Measurements from ENCODE around the gene SCIN. TPM values are rescaled to one million over a fixed set of nuclear protein-coding genes. Genes with fewer than 3 reads are reported as not detected.
"Not testable (repeated sequence)": the region's sequence is repeated elsewhere in the genome, so short reads cannot be mapped to it uniquely, and the experiment has no call there.

Gene SCIN
- total RNA-seq, 2 donors from 2014 or later = 0.67 to 0.93 TPM

DNA sequence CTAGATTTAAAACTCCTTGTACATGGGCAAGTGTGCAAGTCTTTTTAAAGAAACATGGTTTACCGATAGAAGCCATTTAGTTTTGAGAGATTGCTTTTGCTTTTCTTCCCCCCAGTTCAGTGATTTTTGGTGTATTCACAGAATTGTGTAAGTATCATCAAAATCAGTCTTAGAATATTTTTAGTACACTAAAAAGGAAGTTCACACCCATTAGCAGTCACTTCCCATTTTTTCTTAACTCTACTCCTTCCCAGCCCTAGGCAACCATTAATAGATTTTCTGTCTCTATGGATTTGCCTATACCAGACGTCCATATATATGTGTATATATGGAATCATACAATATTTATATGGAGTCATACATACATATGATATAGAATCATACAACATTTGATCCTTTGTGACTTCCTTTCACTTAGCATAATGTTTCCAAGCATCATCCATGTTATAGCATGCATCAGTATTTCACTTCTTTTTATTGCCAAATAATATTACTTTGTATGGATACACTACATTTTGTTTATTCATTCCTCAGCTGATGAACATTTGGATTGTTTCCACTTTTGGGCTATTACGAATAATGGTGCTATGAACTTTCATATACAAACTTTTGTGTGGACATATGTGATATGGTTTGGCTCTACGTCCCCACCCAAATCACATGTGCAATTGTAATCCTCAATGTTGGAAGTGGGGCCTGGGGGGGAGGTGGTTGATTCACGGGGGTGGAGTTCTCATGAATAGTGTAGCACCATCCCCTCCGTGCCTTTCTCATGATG lies 100.4 kb downstream of the SCIN start:
- Histone ChIP-seq H3K4me1 (no peaks in the 10 kb centered on the region), H3K36me3 (no peaks in the 10 kb centered on the region), H3K9me3 (no peaks in the 10 kb centered on the region), H3K4me3 (no peak overlapping the region), H3K27me3 (no peaks in the 10 kb centered on the region), H3K27ac (no peak overlapping the region)
- TF ChIP-seq, protein P1, sequence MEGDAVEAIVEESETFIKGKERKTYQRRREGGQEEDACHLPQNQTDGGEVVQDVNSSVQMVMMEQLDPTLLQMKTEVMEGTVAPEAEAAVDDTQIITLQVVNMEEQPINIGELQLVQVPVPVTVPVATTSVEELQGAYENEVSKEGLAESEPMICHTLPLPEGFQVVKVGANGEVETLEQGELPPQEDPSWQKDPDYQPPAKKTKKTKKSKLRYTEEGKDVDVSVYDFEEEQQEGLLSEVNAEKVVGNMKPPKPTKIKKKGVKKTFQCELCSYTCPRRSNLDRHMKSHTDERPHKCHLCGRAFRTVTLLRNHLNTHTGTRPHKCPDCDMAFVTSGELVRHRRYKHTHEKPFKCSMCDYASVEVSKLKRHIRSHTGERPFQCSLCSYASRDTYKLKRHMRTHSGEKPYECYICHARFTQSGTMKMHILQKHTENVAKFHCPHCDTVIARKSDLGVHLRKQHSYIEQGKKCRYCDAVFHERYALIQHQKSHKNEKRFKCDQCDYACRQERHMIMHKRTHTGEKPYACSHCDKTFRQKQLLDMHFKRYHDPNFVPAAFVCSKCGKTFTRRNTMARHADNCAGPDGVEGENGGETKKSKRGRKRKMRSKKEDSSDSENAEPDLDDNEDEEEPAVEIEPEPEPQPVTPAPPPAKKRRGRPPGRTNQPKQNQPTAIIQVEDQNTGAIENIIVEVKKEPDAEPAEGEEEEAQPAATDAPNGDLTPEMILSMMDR (IDR thresholded peaks at IDR 0.05) = no peak
- DNase-seq (ENCODE audit: low spot score) = no peak

DNA sequence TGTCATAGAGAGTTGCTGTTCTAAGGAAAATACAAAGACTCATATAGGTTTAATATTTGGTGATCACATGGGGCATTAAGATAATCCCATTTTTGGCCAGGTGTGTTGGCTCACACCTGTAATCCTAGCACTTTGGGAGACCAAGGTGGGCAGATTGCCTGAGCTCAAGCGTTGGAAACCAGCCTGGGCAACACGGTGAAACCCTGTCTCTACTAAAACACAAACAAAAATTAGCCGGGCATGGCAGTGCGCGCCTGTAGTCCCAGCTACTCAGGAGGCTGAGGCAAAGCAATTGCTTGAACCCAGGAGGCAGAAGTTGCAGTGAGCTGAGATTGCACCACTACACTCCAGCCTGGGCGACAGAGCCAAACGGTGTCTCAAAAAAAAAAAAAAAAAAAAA lies 102.9 kb downstream of the SCIN start:
- not testable (repeated sequence) for H3K9me3 ChIP-seq; DNase-seq (ENCODE audit: low spot score)

DNA sequence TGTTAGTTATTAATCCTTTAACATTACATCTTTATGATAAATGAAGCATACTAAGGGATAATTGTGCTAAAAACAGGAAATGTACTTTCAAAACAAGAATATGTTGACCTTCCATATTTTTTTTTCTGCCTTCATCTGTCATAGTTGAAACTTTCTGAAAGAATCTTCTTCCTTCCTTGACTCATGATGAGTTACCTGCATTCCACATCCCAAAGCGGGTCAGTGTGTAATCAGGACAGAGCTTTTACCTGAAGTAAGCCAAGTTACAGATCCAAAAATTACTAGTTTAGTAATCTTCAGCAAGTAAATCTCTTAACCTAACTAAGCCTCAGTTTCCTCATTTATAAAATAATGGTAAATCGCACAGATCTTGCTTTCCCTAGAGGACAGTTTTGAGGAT lies 103.5 kb downstream of the SCIN start:
- TF ChIP-seq, protein P1 (IDR thresholded peaks at IDR 0.05) = no peak
- Histone ChIP-seq H3K4me1 (no peaks in the 10 kb centered on the region), H3K27me3 (no peaks in the 10 kb centered on the region), H3K36me3 (no peaks in the 10 kb centered on the region), H3K4me3 (no peak overlapping the region), H3K27ac (no peak overlapping the region), H3K9me3 (no peaks in the 10 kb centered on the region)
- DNase-seq (ENCODE audit: low spot score) = no peak

More for the DNA sequence above, 102.9 kb downstream of the SCIN start:
- H3K27me3 ChIP-seq, H3K36me3 ChIP-seq, H3K4me1 ChIP-seq, H3K4me3 ChIP-seq, H3K27ac ChIP-seq: not testable (repeated sequence)

DNA sequence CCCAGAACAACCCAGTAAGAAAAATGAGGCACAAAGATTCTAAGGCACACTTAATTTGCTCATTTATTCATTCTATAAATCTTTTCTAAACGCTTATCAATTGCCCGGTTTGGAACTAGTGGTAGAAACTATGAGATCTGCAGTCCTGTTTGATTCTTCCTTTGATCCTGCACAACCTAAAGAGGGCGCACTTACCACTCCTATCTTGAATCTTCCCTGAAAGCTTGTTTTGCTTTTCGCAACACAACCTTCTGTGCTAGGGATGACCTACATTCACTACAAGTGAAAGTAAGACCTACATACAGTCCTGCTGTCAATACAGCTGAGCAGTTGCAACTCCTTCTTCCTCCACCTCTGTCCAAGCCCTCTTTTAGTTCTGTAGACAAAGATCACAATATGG lies 104.3 kb downstream of the SCIN start:
- no peak overlapping the region for H3K4me3 ChIP-seq
- H3K9me3 ChIP-seq = no peaks in the 10 kb centered on the region
- H3K4me1 ChIP-seq = no peaks in the 10 kb centered on the region
- H3K36me3 ChIP-seq = no peaks in the 10 kb centered on the region
- H3K27ac ChIP-seq = no peak overlapping the region
- H3K27me3 ChIP-seq = no peaks in the 10 kb centered on the region
- TF ChIP-seq, protein P1 (IDR thresholded peaks at IDR 0.05) = peak in 1 of 2 donors; percentile 45
- no peak for DNase-seq (ENCODE audit: low spot score)

DNA sequence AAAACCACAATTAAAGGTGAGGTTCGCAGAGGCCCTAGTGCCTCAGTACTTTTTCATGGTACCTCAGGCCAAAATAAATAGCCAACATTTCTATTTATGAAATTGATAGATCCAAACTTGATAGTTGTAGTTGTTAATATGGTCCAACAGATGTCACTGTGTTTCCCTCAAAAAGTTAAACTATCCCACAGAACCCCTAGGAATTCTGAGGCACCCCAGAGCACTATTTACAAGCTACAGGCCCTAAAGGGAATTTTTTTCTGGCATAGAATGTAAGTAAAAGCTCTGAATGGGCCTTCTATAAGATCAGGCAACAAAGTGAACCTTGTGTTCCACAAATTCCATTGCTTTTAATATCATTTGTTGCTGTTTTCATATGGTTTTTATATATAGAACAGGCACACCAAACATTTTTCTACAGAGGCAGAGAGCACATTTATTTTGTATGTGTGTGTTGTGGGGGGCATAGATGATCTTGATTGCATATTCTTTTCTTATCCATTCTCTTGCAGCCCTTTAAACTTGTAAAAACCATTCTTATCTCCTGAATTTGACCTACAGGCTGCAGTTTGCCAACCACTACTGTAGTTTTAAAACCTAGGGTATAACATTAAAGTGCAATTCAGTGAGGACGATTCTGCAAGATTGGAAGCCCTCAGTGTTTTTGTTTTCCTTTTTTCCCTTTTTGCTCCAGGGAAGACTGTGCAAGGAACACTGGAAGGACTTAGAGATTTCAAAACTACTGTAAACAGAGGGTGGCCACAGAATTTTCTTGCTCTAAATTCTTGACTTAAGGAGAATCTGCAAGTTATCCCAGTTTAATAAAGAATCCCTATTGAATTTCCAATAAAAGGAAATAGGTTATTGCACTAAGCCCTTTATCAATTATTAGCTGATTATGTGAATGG lies 113.4 kb downstream of the SCIN start:
- H3K4me1 ChIP-seq = peaks cover 0 to 5% of the 10 kb centered on the region in 2 donors
- TF ChIP-seq, protein P1 (IDR thresholded peaks at IDR 0.05) = peak in 1 of 2 donors; percentile 41
- H3K9me3 ChIP-seq = no peaks in the 10 kb centered on the region
- H3K36me3 ChIP-seq = no peaks in the 10 kb centered on the region
- no peak overlapping the region for H3K27ac ChIP-seq
- no peak overlapping the region for H3K4me3 ChIP-seq
- DNase-seq (ENCODE audit: low spot score) = no peak
- H3K27me3 ChIP-seq = no peaks in the 10 kb centered on the region

DNA sequence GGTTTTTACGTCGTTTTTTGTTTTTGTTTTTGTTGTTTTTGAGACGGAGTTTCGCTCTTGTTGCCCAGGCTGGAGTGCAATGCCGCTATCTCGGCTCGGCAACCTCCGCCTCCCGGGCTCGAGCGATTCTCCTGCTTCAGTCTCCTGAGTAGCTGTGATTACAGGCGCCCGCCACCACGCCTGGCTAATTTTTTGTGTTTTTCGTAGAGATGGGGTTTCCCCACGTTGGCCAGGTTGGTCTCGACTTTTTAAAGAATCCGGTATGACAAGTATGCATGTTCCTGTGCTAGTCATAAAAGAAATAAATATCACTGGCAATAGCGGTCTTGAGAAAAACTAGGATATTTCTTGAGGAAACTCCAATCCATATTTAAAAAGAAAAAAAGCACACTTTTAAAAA lies 114.2 kb downstream of the SCIN start:
- Histone ChIP-seq H3K27ac (no peak overlapping the region), H3K36me3 (no peaks in the 10 kb centered on the region), H3K9me3 (no peaks in the 10 kb centered on the region), H3K4me1 (peaks cover 0 to 10% of the 10 kb centered on the region in 2 donors), H3K4me3 (no peak overlapping the region), H3K27me3 (no peaks in the 10 kb centered on the region)
- no peak for DNase-seq (ENCODE audit: low spot score)
- TF ChIP-seq, protein P1 (IDR thresholded peaks at IDR 0.05) = no peak

Data from right atrium auricular region (tissue), 2 donors.